Astrocyte (in vitro differentiated cells and primary cell): ENCODE measurements around the gene BCHE. TPM values are rescaled to one million over a fixed set of nuclear protein-coding genes. Genes with fewer than 3 reads are reported as not detected.

Source experiments
- DNase-seq: peaks from one replicate; pipeline ENCODE4 v3.0.0-alpha.2; 2010; ENCODE audit warnings: low read depth
- FAIRE-seq: peaks from 2 replicates; lab custom pipeline; 2011; peaks lifted over from hg19 to GRCh38; lab: Jason Lieb, UNC
- H2AFZ ChIP-seq: 2 replicates; pipeline ENCODE4 v1.6.0; 2012; ENCODE audit warnings: low read depth, low read length, inconsistent platforms
- H3K27ac ChIP-seq: 2 replicates; pipeline ENCODE4 v1.5.1; 2011; ENCODE audit warnings: low read depth, low read length, inconsistent platforms
- H3K27me3 ChIP-seq: 2 replicates; pipeline ENCODE4 v1.6.0; 2011; ENCODE audit warnings: low read length, inconsistent platforms; ENCODE audit not compliant: insufficient read depth
- H3K36me3 ChIP-seq: 2 replicates; pipeline ENCODE4 v1.5.1; 2011; ENCODE audit warnings: low read length, inconsistent platforms; ENCODE audit not compliant: insufficient read depth
- H3K4me1 ChIP-seq: 2 replicates; pipeline ENCODE4 v1.5.1; 2011; ENCODE audit warnings: low read length, inconsistent platforms; ENCODE audit not compliant: insufficient read depth
- H3K4me2 ChIP-seq: 2 replicates; pipeline ENCODE4 v1.6.0; 2012; ENCODE audit warnings: low read length, inconsistent platforms
- H3K4me3 ChIP-seq: 2 replicates; pipeline ENCODE4 v1.5.1; 2011; ENCODE audit warnings: low read depth, mild to moderate bottlenecking, low read length, inconsistent platforms; ENCODE audit not compliant: insufficient read depth
- H3K79me2 ChIP-seq: 2 replicates; pipeline ENCODE4 v1.6.0; 2012; ENCODE audit warnings: mild to moderate bottlenecking, low read length, inconsistent platforms; ENCODE audit not compliant: insufficient read depth
- H3K9ac ChIP-seq: 2 replicates; pipeline ENCODE4 v1.6.0; 2012; ENCODE audit warnings: mild to moderate bottlenecking, low read length, inconsistent platforms
- H3K9me3 ChIP-seq: 2 replicates; pipeline ENCODE4 v1.5.1; 2012; ENCODE audit warnings: low read depth, mild to moderate bottlenecking, low read length, inconsistent platforms; ENCODE audit not compliant: insufficient read depth
- H4K20me1 ChIP-seq: 2 replicates; pipeline ENCODE4 v1.6.0; 2012; ENCODE audit warnings: low read length, inconsistent platforms; ENCODE audit not compliant: insufficient read depth
- H3K27ac Mint-ChIP-seq: one replicate; pipeline ENCODE4 v1.8.0; 2021; ENCODE audit warnings: mild to moderate bottlenecking, mixed read lengths; ENCODE audit not compliant: unreplicated experiment
- H3K27me3 Mint-ChIP-seq: one replicate; pipeline ENCODE4 v1.8.0; 2021; ENCODE audit warnings: low read depth, mixed read lengths; ENCODE audit not compliant: unreplicated experiment
- H3K36me3 Mint-ChIP-seq: one replicate; pipeline ENCODE4 v1.8.0; 2021; ENCODE audit warnings: low read depth, mixed read lengths; ENCODE audit not compliant: unreplicated experiment
- H3K4me1 Mint-ChIP-seq: one replicate; pipeline ENCODE4 v1.8.0; 2021; ENCODE audit warnings: low read depth, mixed read lengths; ENCODE audit not compliant: unreplicated experiment
- H3K4me3 Mint-ChIP-seq: one replicate; pipeline ENCODE4 v1.8.0; 2021; ENCODE audit warnings: mild to moderate bottlenecking, moderate library complexity, mixed read lengths; ENCODE audit not compliant: unreplicated experiment
- H3K9me3 Mint-ChIP-seq: one replicate; pipeline ENCODE4 v1.8.0; 2021; ENCODE audit warnings: mild to moderate bottlenecking, mixed read lengths; ENCODE audit not compliant: unreplicated experiment
- CTCF ChIP-seq: IDR thresholded peaks from 2 replicates; pipeline ENCODE4 v1.5.1; 2011; ENCODE audit warnings: low read depth, mild to moderate bottlenecking, inconsistent platforms, low read length, moderate library complexity; ENCODE audit not compliant: insufficient read depth
- EZH2 ChIP-seq: IDR thresholded peaks from 2 replicates; pipeline ENCODE4 v1.6.1; 2012; ENCODE audit warnings: mild to moderate bottlenecking, low read length, inconsistent platforms; ENCODE audit not compliant: insufficient read depth
- total RNA-seq: library from RNA; stranded (reverse); gene quantifications from 2 replicates; pipeline ENCODE4 v1.2.1, GENCODE V29; 2021

BCHE gene
- total RNA-seq, 1 donor from 2014 or later, result 10.6 TPM

DNA sequence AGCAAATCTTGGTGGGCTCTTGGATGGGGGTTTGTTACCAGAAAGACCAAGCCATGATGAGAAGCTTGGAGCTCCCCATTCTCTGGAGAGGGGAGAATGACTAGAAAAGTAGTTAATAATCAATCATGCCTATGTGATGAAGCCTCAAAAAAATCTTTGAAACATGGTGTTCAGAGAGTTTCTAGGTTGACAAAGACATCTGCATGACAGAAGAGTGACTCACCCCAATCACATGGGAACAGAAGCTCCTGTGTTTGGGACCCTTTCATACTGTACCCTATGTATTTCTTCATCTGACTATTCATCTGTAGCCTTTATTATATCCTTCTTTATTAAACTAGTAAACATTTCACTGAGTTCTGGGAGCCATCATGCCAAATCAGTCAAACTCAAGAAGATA, 87.4 kb downstream of the BCHE start:
- Histone ChIP-seq H3K27me3 (no peaks in the 10 kb centered on the region), H3K36me3 (no peaks in the 10 kb centered on the region), H3K79me2 (no peaks in the 10 kb centered on the region), H3K9ac (no peak overlapping the region), H3K9me3 (no peaks in the 10 kb centered on the region), H3K4me3 (no peak overlapping the region), H3K4me2 (no peak overlapping the region), H3K27ac (no peak overlapping the region), H3K4me1 (peaks cover 9% of the 10 kb centered on the region), H4K20me1 (no peaks in the 10 kb centered on the region), H2AFZ (no peak overlapping the region)
- H3K27ac Mint-ChIP-seq, result no peak overlapping the region
- H3K4me3 Mint-ChIP-seq, result no peak overlapping the region
- H3K36me3 Mint-ChIP-seq, result no peaks in the 10 kb centered on the region
- no peaks in the 10 kb centered on the region for H3K27me3 Mint-ChIP-seq
- FAIRE-seq, result no peak
- no peak for TF ChIP-seq EZH2
- no peak for DNase-seq
- no peaks in the 10 kb centered on the region for H3K9me3 Mint-ChIP-seq
- peaks cover 12% of the 10 kb centered on the region for H3K4me1 Mint-ChIP-seq

GRCh38 chr3:165749241-165749640, 88.0 kb downstream of the BCHE start:
- no peak overlapping the region for H3K4me2 ChIP-seq
- Mint-ChIP-seq H3K4me1 (peaks cover 12% of the 10 kb centered on the region), H3K4me3 (no peak overlapping the region), H3K9me3 (no peaks in the 10 kb centered on the region), H3K36me3 (no peaks in the 10 kb centered on the region), H3K27ac (no peak overlapping the region), H3K27me3 (no peaks in the 10 kb centered on the region)
- no peak overlapping the region for H3K27ac ChIP-seq
- DNase-seq (no peak), FAIRE-seq (no peak)
- no peaks in the 10 kb centered on the region for H3K79me2 ChIP-seq
- H3K9me3 ChIP-seq, result no peaks in the 10 kb centered on the region
- H3K4me1 ChIP-seq, result peaks cover 5% of the 10 kb centered on the region
- TF ChIP-seq CTCF, result no peak
- TF ChIP-seq EZH2, result no peak
- no peaks in the 10 kb centered on the region for H3K27me3 ChIP-seq
- no peak overlapping the region for H3K9ac ChIP-seq
- no peak overlapping the region for H2AFZ ChIP-seq
- no peak overlapping the region for H3K4me3 ChIP-seq
- no peaks in the 10 kb centered on the region for H3K36me3 ChIP-seq
- no peaks in the 10 kb centered on the region for H4K20me1 ChIP-seq

DNA sequence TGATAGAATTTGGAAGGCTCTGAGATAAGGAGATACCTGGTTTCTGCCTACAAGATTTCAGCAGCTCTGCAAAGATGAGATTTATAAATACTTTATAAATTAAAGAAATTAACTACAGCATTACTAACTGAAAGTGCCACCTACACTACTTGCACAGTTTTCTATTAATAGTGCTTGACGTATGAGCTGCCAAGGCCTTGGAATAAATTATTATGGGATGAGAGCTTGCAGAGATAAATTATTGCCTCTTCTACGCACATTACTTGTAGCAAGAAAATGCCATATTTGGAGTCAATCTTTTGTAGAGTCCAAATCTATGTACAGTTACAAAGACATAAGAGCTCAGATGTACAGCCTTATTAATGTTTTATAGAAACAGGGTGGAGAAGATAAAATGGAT, 89.1 kb downstream of the BCHE start:
- H3K27me3 Mint-ChIP-seq, result no peaks in the 10 kb centered on the region
- Histone ChIP-seq H2AFZ (no peak overlapping the region), H3K36me3 (no peaks in the 10 kb centered on the region), H4K20me1 (no peaks in the 10 kb centered on the region), H3K4me1 (no peaks in the 10 kb centered on the region), H3K9me3 (no peaks in the 10 kb centered on the region), H3K79me2 (no peaks in the 10 kb centered on the region), H3K9ac (no peak overlapping the region), H3K4me2 (no peak overlapping the region), H3K4me3 (no peak overlapping the region), H3K27me3 (no peaks in the 10 kb centered on the region), H3K27ac (no peak overlapping the region)
- H3K4me1 Mint-ChIP-seq, result peaks cover 7% of the 10 kb centered on the region
- no peaks in the 10 kb centered on the region for H3K36me3 Mint-ChIP-seq
- TF ChIP-seq EZH2 (no peak), CTCF (no peak)
- H3K4me3 Mint-ChIP-seq, result no peak overlapping the region
- FAIRE-seq, result no peak
- no peak overlapping the region for H3K27ac Mint-ChIP-seq
- DNase-seq, result no peak
- H3K9me3 Mint-ChIP-seq, result no peaks in the 10 kb centered on the region
